ENCODE results near the gene MYO10.

The MYO10 gene

DNA sequence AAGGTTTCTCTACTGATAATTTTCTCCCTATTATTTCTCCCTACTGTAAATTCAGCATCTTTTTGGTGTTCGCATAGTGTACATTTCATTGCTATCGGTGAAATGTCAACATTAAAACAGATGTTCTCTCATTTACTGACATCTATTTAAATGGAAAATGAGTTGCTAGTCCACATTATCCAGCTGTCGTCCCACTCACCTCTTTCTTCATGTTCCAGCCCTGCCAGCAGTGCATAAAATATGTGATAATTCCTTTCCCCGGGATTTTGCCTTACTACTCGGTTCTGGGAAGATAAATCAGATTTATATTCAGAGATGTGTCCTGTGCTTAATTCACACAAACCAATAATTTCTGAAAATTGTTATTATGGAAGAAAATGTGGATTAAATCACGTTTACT is 155.8 kb downstream of the MYO10 start:
- H3K27me3 ChIP-seq (ENCODE audit: control insufficient read depth in 1 of 2, insufficient read depth in 2 of 2, low read length in 2 of 2) = no peaks in the 10 kb centered on the region
- H3K9me3 ChIP-seq (ENCODE audit: control insufficient read depth in 1 of 2, low read length in 2 of 2) = no peaks in the 10 kb centered on the region
- H3K27ac ChIP-seq (ENCODE audit: low read depth, low read length) = no peak overlapping the region
- no peak overlapping the region for H3K9ac ChIP-seq (ENCODE audit: low read depth in 1 of 2, low read length in 2 of 2)
- H3K4me1 ChIP-seq (ENCODE audit: control insufficient read depth in 1 of 2, insufficient read depth in 2 of 2, low read length in 2 of 2) = no peaks in the 10 kb centered on the region
- no peak overlapping the region for H3K4me3 ChIP-seq (ENCODE audit: low read depth in 1 of 2, low read length in 2 of 2)
- peaks cover 19 to 60% of the 10 kb centered on the region in 2 donors for H3K36me3 ChIP-seq (ENCODE audit: control insufficient read depth in 1 of 2, insufficient read depth in 2 of 2, low read length in 2 of 2)

- Histone ChIP-seq H3K27me3 (ENCODE audit: control insufficient read depth in 1 of 2, insufficient read depth in 2 of 2, low read length in 2 of 2) (no peaks in the 10 kb centered on the region), H3K9me3 (ENCODE audit: control insufficient read depth in 1 of 2, low read length in 2 of 2) (no peaks in the 10 kb centered on the region), H3K4me1 (ENCODE audit: control insufficient read depth in 1 of 2, insufficient read depth in 2 of 2, low read length in 2 of 2) (no peaks in the 10 kb centered on the region), H3K9ac (ENCODE audit: low read depth in 1 of 2, low read length in 2 of 2) (no peak overlapping the region), H3K27ac (ENCODE audit: low read depth, low read length) (no peak overlapping the region), H3K4me3 (ENCODE audit: low read depth in 1 of 2, low read length in 2 of 2) (no peak overlapping the region), H3K36me3 (ENCODE audit: control insufficient read depth in 1 of 2, insufficient read depth in 2 of 2, low read length in 2 of 2) (peaks cover 13 to 54% of the 10 kb centered on the region in 2 donors)
These were observed 158.7 kb downstream of the MYO10 start for GRCh38 chr5:16777432-16777831.

DNA sequence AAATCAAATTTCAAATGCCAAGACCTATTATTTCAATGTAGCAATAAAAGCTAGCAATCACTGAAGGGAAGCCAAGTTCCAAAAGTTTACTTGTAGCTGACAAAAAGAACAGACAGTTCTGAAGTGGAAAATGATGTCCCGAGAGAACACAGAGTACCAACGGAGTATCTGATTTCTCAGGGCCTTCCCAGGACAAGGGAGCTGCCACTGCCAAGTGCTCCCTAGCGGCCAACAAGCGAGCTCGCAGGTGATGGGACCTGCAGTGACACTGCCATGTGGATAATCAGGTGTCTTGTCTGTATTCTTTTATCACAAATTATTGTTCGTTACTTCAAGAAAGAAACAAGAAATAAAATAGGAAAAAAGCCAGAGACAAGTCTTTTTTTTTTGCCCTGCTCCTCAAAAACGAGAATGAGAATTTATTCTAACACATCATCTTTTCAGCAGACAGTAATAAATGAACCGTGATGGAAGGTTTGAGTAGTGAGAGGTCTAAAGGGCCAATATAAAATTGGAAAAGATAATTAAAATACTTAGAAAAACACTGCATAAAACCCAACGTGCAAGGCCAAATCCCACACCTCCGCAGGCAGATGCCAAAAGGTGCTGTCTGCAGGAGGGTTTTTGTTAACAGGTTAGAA is 159.4 kb downstream of the MYO10 start:
- Histone ChIP-seq H3K27me3 (ENCODE audit: control insufficient read depth in 1 of 2, insufficient read depth in 2 of 2, low read length in 2 of 2) (no peaks in the 10 kb centered on the region), H3K36me3 (ENCODE audit: control insufficient read depth in 1 of 2, insufficient read depth in 2 of 2, low read length in 2 of 2) (peaks cover 10 to 47% of the 10 kb centered on the region in 2 donors), H3K9me3 (ENCODE audit: control insufficient read depth in 1 of 2, low read length in 2 of 2) (no peaks in the 10 kb centered on the region), H3K4me3 (ENCODE audit: low read depth in 1 of 2, low read length in 2 of 2) (no peak overlapping the region), H3K27ac (ENCODE audit: low read depth, low read length) (no peak overlapping the region), H3K9ac (ENCODE audit: low read depth in 1 of 2, low read length in 2 of 2) (no peak overlapping the region), H3K4me1 (ENCODE audit: control insufficient read depth in 1 of 2, insufficient read depth in 2 of 2, low read length in 2 of 2) (no peaks in the 10 kb centered on the region)

DNA sequence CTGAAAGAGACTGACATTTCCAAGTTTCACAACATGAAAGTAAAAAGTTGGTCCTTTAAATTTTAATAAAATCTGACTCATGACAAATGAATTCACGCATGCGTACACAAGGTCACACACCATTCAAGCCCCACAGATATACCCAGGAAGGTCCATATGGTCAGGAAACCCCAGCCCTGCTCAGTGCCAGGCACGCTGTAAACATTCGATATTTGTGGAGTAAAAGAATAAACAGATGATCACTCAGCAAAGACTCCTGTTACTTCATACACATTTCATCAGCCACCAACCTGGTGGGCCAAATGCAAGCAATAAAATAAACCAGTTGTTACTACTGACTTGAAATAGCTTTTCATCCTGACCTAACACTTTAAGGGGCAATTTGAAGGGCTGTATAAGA is 161.3 kb downstream of the MYO10 start:
- no peak overlapping the region for H3K27ac ChIP-seq (ENCODE audit: low read depth, low read length)
- H3K27me3 ChIP-seq (ENCODE audit: control insufficient read depth in 1 of 2, insufficient read depth in 2 of 2, low read length in 2 of 2) = no peaks in the 10 kb centered on the region
- no peak overlapping the region for H3K4me3 ChIP-seq (ENCODE audit: low read depth in 1 of 2, low read length in 2 of 2)
- no peak overlapping the region for H3K9ac ChIP-seq (ENCODE audit: low read depth in 1 of 2, low read length in 2 of 2)
- no peaks in the 10 kb centered on the region for H3K4me1 ChIP-seq (ENCODE audit: control insufficient read depth in 1 of 2, insufficient read depth in 2 of 2, low read length in 2 of 2)
- no peaks in the 10 kb centered on the region for H3K9me3 ChIP-seq (ENCODE audit: control insufficient read depth in 1 of 2, low read length in 2 of 2)
- H3K36me3 ChIP-seq (ENCODE audit: control insufficient read depth in 1 of 2, insufficient read depth in 2 of 2, low read length in 2 of 2) = peaks cover 10 to 36% of the 10 kb centered on the region in 2 donors

GRCh38 chr5:16773991-16774390 is 162.1 kb downstream of the MYO10 start:
- no peaks in the 10 kb centered on the region for H3K27me3 ChIP-seq (ENCODE audit: control insufficient read depth in 1 of 2, insufficient read depth in 2 of 2, low read length in 2 of 2)
- no peak overlapping the region for H3K9ac ChIP-seq (ENCODE audit: low read depth in 1 of 2, low read length in 2 of 2)
- peaks cover 10 to 37% of the 10 kb centered on the region in 2 donors for H3K36me3 ChIP-seq (ENCODE audit: control insufficient read depth in 1 of 2, insufficient read depth in 2 of 2, low read length in 2 of 2)
- H3K4me1 ChIP-seq (ENCODE audit: control insufficient read depth in 1 of 2, insufficient read depth in 2 of 2, low read length in 2 of 2) = no peaks in the 10 kb centered on the region
- no peak overlapping the region for H3K4me3 ChIP-seq (ENCODE audit: low read depth in 1 of 2, low read length in 2 of 2)
- H3K9me3 ChIP-seq (ENCODE audit: control insufficient read depth in 1 of 2, low read length in 2 of 2) = no peaks in the 10 kb centered on the region
- H3K27ac ChIP-seq (ENCODE audit: low read depth, low read length) = no peak overlapping the region

GRCh38 chr5:16772556-16772955 is 163.5 kb downstream of the MYO10 start:
- peaks cover 10 to 35% of the 10 kb centered on the region in 2 donors for H3K36me3 ChIP-seq (ENCODE audit: control insufficient read depth in 1 of 2, insufficient read depth in 2 of 2, low read length in 2 of 2)
- H3K9me3 ChIP-seq (ENCODE audit: control insufficient read depth in 1 of 2, low read length in 2 of 2) = no peaks in the 10 kb centered on the region
- no peak overlapping the region for H3K27ac ChIP-seq (ENCODE audit: low read depth, low read length)
- no peak overlapping the region for H3K4me3 ChIP-seq (ENCODE audit: low read depth in 1 of 2, low read length in 2 of 2)
- H3K4me1 ChIP-seq (ENCODE audit: control insufficient read depth in 1 of 2, insufficient read depth in 2 of 2, low read length in 2 of 2) = no peaks in the 10 kb centered on the region
- no peaks in the 10 kb centered on the region for H3K27me3 ChIP-seq (ENCODE audit: control insufficient read depth in 1 of 2, insufficient read depth in 2 of 2, low read length in 2 of 2)
- no peak overlapping the region for H3K9ac ChIP-seq (ENCODE audit: low read depth in 1 of 2, low read length in 2 of 2)

- Histone ChIP-seq H3K36me3 (ENCODE audit: control insufficient read depth in 1 of 2, insufficient read depth in 2 of 2, low read length in 2 of 2) (peaks cover 7 to 37% of the 10 kb centered on the region in 2 donors), H3K4me1 (ENCODE audit: control insufficient read depth in 1 of 2, insufficient read depth in 2 of 2, low read length in 2 of 2) (no peaks in the 10 kb centered on the region), H3K9ac (ENCODE audit: low read depth in 1 of 2, low read length in 2 of 2) (no peak overlapping the region), H3K9me3 (ENCODE audit: control insufficient read depth in 1 of 2, low read length in 2 of 2) (no peaks in the 10 kb centered on the region), H3K27ac (ENCODE audit: low read depth, low read length) (no peak overlapping the region), H3K27me3 (ENCODE audit: control insufficient read depth in 1 of 2, insufficient read depth in 2 of 2, low read length in 2 of 2) (no peaks in the 10 kb centered on the region), H3K4me3 (ENCODE audit: low read depth in 1 of 2, low read length in 2 of 2) (no peak overlapping the region)
These were observed 167.9 kb downstream of the MYO10 start for GRCh38 chr5:16768184-16768583.

DNA sequence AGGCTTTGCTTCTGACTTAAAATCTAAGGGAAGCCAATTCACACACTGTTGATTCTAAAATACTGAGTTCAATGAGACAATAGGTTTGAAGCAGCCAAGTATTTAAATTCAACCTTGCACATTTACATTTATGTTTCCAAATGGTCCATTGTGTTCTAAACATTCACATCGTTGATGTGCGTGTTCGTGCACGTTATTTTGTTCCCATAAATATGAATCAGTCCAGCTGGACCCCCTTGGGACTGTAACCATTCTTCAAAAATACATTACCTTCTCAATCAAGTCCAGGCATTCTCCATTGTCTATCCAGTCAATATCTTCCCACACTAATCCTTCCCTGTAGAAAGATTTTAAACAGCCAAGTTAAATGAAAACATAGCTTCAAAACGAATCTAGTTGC is 172.9 kb downstream of the MYO10 start:
- Histone ChIP-seq H3K9me3 (ENCODE audit: control insufficient read depth in 1 of 2, low read length in 2 of 2) (no peaks in the 10 kb centered on the region), H3K4me1 (ENCODE audit: control insufficient read depth in 1 of 2, insufficient read depth in 2 of 2, low read length in 2 of 2) (peaks cover 5 to 8% of the 10 kb centered on the region in 2 donors), H3K27ac (ENCODE audit: low read depth, low read length) (no peak overlapping the region), H3K9ac (ENCODE audit: low read depth in 1 of 2, low read length in 2 of 2) (no peak overlapping the region), H3K27me3 (ENCODE audit: control insufficient read depth in 1 of 2, insufficient read depth in 2 of 2, low read length in 2 of 2) (no peaks in the 10 kb centered on the region), H3K4me3 (ENCODE audit: low read depth in 1 of 2, low read length in 2 of 2) (no peak overlapping the region), H3K36me3 (ENCODE audit: control insufficient read depth in 1 of 2, insufficient read depth in 2 of 2, low read length in 2 of 2) (peaks cover 6 to 46% of the 10 kb centered on the region in 2 donors)

- Histone ChIP-seq H3K36me3 (ENCODE audit: control insufficient read depth in 1 of 2, insufficient read depth in 2 of 2, low read length in 2 of 2) (peaks cover 5 to 52% of the 10 kb centered on the region in 2 donors), H3K27me3 (ENCODE audit: control insufficient read depth in 1 of 2, insufficient read depth in 2 of 2, low read length in 2 of 2) (no peaks in the 10 kb centered on the region), H3K9ac (ENCODE audit: low read depth in 1 of 2, low read length in 2 of 2) (no peak overlapping the region), H3K27ac (ENCODE audit: low read depth, low read length) (no peak overlapping the region), H3K4me3 (ENCODE audit: low read depth in 1 of 2, low read length in 2 of 2) (no peak overlapping the region), H3K4me1 (ENCODE audit: control insufficient read depth in 1 of 2, insufficient read depth in 2 of 2, low read length in 2 of 2) (peaks cover 9 to 16% of the 10 kb centered on the region in 2 donors), H3K9me3 (ENCODE audit: control insufficient read depth in 1 of 2, low read length in 2 of 2) (no peaks in the 10 kb centered on the region)
These were observed 176.8 kb downstream of the MYO10 start for GRCh38 chr5:16759147-16759773.

DNA sequence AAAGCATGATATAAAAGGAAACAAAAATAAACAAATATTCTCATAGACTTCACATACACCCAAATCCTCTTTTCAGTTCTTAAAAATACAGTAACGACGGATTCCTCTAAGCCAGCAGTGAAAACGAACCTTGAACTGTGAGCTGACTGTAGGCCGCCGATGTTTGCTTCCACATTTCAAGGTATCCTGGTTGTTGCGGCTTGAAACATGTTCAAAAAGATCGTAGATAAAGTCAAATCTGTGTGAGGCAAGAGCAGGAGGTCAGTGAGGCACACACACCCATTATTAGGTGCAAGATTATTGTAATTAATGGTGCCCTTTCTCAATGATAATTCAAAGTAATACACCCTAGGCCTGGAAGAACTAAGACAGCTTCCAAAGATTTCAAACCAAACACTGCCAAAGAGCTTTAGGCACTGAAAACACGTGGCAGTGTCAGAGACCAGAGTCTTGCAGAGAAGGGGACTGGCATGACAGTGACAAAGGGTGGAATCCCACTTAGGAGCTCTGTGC is 178.0 kb downstream of the MYO10 start:
- Histone ChIP-seq H3K9ac (ENCODE audit: low read depth in 1 of 2, low read length in 2 of 2) (no peak overlapping the region), H3K9me3 (ENCODE audit: control insufficient read depth in 1 of 2, low read length in 2 of 2) (no peaks in the 10 kb centered on the region), H3K36me3 (ENCODE audit: control insufficient read depth in 1 of 2, insufficient read depth in 2 of 2, low read length in 2 of 2) (peaks cover 3 to 41% of the 10 kb centered on the region in 2 donors), H3K27ac (ENCODE audit: low read depth, low read length) (no peak overlapping the region), H3K4me1 (ENCODE audit: control insufficient read depth in 1 of 2, insufficient read depth in 2 of 2, low read length in 2 of 2) (peaks cover 9 to 16% of the 10 kb centered on the region in 2 donors), H3K27me3 (ENCODE audit: control insufficient read depth in 1 of 2, insufficient read depth in 2 of 2, low read length in 2 of 2) (no peaks in the 10 kb centered on the region), H3K4me3 (ENCODE audit: low read depth in 1 of 2, low read length in 2 of 2) (no peak overlapping the region)
